Inflammatory macrophage (primary cell): ENCODE data around the gene CCDC78.

ENCODE experiments used
- DNase-seq, 2 donors: peaks; one replicate each; pipeline ENCODE4 v3.0.0-alpha.2; 2020 to 2022
- total RNA-seq, 18 experiments: gene quantifications; one replicate each; lab custom pipeline; 2026; ENCODE audit warnings: mixed read lengths in 6 of 18, inconsistent platforms in 2 of 18; lab: John Stamatoyannopoulos, UW

The CCDC78 gene
- 0.46 to 5.4 (median 2.4) reads per million in 18 experiments for total RNA-seq

DNA sequence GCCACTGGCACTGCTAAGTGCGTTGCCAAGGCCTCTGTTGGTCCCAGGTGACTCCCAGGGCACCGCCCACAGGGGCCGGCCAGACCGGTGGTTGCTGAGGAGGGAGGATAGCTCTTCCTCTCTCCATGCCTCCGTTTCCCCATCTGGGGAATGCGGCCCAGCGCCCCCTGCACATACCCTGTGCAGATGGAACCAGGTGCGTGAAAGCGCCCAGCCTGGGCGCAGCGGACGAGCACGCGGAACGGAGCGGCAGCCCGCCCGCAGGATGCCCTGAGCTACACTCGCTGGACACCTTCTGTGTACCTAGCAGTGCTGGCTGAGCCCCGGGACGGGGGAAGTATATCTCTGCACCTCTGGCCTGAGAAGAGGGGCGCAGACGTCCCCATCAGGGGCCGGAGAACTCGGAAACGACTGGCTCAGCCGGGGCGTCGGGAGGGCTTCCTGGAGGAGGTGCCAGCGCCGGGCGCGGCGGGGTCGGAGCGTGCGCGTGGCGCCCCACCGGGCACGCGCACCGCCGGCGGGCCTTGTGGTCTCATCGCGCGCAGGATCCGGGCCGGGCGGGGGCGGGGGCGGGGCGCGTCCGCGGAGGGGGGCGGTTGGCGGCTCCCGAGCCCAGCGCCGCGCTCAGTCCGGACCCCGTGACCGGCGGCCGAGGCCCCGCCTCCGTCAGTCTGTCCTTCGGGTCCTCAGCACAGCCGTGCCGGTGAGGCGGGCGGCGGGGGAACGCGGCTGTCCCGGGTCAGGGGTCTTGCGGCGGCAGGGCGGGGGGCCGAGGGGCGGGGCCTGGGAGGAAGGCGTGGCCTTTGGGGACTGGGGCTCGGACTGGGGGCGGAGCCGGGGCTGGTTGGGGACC, at the start of gene CCDC78, which contains the start of gene HAGHL:
TSS of gene CCDC78 (minus strand) at position 6 of the 853 bp plus-strand sequence. CDS start 76 bp downstream, outside the sequence.
TSS of gene HAGHL (plus strand) at position 669 of the 853 bp plus-strand sequence. CDS start 404 bp downstream, outside the sequence.
- peak; percentile 45 to 73 for DNase-seq

DNA sequence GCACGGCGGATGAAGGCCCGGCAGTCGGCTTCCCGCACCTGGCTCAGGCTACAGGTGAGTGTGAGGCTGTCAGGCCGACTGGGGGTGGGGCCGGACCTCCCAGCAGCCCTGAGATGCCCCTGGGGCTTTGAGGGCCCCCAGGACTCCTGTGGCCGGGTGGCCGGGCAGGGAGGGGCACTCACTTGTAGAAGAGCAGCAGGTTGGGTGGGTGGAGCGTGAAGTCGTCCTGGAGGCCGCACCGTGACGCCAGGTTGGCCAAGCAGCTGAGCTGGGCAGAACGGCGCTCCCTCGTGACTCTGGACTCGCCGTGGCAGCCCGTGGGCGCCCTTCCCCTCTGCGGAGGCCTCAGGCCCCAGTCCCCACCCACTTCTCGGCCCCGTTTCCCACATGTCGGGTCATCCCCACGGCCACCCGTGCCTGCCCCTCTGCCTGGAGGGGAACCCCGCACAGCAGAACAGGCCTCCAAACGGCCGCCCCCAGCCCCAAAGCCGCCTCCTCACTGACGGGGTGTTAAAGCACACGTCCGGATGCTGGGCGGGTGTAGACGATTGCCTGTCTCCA, 49.1 kb upstream of the CCDC78 start:
- DNase-seq = no peak

DNA sequence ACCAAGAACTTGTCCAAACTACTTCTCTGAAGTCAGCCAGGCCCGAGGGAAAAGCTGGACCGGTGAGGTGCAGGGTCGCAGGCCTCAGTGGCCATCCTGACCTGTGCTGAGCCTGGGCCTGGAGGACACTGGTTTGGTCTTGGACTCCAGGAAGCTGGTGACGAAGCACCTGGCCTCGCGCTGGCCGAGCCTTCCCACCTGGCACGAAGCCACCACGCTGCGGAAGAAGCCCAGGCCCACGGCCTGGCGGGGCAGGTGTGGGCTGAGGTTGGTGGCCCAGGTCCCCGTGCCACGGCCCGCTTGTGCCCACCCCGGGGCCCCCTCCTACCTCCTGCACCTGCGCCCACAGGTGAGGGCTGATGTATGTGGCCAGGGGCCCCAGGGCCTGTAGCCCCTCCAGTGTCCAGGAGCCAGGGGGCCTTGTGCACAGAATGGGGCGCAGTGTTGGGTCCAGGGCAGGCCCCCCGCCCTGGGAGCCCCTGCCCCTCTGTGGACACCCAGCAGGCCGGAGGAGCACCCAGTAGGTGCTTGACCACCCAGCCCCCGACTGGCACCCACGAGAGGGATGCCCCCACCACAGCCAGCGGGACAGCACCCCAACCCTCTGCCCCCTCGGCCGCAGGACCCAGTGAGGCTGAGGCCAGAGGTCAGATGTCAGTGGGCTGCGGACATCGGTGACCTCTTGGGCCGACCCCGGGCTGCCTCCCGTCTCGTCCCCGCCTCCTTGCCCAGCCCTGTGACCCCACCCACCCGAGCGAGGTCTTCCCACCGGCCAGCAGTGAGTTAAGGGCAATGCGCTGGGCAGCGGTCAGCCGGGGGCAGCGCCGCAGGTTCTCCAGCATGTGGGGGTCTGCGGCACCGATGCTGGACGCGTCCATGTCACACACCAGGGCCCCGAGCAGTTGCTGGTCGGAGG, 48.1 kb upstream of the CCDC78 start:
- DNase-seq = no peak

DNA sequence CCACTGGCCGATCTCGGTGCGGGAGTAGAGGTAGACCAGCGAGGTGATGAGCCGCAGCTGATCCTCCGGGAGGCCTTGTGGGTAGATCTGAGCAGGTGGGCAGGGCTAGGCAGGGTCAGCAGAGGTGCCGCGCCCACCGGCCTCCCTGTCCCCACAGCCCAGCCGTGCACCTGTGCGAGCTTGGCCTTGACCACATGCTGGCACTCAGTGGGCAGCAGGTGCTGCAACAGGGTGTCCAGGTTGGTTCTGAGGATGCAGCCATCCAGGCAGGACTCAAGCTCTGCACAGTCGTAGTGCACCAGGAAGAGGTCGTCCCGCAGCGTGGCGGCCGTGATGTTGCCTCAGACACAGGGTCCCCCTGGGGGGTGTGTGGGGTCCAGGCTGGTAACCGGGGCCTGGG, 46.7 kb upstream of the CCDC78 start:
- DNase-seq = no peak

DNA sequence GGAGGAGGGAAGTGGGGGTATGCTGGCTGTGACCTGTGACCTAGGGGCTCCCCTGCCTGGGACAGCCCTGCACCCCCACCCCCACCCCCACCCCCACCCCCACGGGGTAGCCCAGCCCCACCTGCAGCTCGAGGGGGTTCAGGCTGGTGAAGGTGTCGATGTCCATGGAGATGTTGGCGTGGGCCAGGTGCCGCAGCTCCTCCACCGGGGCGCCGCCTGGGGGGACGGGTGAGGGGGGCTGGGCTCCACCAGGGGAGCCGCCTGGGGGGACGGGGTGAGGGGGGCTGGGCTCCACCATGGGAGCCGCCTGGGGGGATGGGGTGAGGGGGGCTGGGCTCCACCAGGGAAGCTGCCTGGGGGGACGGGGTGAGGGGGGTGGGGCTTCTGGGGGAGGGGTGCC, 44.2 kb upstream of the CCDC78 start:
- DNase-seq = no peak

DNA sequence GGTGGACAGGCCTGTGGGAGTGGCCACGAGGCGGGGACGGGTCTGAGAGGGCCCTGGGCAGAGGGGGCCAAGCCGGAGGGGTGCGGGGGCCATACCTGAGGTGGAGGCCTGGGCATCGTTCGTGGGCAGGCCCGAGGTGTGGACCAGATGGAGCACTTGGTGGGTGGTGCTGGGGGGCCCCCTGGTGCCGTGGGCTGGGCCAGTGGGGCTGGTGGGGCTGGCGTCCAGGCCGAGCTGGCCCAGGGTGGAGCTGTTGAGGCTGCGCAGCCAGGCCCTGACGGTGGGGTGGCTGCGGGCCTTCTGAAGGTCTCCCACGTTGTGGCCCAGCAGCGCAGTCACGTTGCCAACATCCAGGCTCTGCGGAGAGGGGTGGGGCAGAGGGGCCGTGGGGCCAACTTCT, 43.7 kb upstream of the CCDC78 start:
- no peak for DNase-seq

DNA sequence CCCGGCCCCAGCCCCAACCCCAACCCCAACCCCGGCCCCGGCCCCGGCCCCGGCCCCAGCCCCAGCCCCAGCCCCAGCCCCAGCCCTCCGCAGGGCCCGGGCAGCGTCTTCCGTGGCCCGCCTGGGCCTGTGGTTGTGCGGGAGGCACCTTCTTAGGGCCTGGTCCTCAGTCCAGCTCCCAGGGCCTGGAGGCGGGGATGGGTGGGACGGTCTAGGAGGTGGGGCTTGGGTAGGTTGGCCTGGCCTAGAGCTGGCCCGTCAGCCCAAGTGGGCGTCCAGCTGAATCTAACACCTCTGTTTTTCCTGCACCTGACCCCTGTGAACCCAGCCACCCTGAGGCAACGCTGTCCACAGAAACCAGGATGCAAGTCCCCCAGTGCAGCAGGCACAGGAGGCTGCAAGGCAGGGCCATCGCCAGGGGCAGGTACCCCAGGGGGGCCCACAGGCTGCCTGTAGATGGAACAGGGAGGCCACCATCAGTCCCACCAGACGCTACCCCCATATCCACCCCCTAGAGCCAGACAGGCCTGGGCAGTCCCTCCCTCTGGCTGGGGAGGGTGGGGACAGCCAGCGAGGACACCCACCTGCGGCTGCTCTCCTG, 43.0 kb upstream of the CCDC78 start:
- DNase-seq = no peak

DNA sequence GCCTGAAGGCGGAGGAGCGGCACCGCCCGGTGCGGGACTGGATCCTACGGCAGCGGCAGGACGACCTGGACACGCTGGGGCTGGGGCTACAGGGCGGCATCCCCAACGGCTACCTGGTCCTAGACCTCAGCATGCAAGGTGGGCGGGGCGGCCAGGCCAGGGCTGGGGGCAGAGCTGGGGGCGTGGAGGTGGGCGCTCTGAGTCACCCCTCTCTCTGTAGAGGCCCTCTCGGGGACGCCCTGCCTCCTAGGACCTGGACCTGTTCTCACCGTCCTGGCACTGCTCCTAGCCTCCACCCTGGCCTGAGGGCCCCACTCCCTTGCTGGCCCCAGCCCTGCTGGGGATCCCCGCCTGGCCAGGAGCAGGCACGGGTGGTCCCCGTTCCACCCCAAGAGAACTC, 42.2 kb upstream of the CCDC78 start:
- no peak for DNase-seq

DNA sequence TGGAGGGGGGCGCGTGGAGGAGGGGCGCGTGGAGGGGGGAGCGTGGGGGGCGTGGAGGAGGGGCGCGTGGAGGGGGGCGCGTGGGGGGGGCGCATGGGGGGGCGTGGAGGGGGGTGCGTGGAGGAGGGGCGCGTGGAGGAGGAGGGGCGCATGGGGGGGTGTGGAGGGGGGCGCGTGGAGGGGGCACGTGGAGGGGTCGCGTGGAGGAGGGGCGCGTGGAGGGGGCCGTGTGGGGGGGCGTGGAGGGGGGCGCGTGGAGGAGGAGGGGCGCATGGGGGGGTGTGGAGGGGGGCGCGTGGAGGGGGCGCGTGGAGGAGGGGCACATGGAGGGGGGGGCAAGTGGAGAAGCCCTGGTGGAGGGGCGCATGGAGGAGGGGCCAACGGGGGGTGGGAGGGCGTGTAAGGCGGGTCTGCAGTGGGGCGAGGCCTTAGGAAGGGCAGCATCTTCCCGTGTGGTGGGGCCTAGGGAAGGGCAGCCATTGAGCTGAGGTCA, 41.5 kb upstream of the CCDC78 start:
- no peak for DNase-seq

DNA sequence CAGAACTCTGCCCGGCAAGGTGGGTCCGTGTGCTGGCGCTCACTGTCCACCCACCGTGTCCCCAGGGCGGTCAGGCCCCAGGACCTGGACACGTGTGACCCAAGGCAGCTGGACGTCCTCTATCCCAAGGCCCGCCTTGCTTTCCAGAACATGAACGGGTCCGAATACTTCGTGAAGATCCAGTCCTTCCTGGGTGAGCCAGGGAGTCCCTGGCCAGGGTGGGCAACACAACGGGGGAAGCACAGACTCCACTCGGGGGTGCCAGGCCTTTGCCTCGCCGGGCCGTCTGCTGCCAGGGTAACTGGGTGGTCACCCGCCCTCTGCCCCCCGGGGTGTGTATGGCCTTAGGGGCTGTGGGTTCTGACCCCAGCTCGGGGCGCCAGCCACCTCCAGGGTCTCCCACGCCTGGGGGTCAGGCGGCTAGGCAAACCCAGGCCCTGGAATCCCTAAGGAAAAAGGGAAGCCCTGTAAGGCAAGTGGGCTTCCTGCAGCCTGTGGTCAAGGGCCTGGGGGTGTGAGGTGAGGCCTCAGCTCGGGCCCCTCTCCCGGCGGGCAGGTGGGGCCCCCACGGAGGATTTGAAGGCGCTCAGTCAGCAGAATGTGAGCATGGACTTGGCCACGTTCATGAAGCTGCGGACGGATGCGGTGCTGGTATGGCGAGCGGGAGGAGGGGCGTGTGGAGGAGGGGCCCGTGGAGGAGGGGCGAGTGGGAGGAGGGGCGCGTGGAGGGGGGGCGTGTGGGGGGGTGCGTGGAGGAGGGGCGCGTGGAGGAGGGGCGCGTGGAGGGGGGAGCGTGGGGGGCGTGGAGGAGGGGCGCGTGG, 40.8 kb upstream of the CCDC78 start:
- no peak for DNase-seq

DNA sequence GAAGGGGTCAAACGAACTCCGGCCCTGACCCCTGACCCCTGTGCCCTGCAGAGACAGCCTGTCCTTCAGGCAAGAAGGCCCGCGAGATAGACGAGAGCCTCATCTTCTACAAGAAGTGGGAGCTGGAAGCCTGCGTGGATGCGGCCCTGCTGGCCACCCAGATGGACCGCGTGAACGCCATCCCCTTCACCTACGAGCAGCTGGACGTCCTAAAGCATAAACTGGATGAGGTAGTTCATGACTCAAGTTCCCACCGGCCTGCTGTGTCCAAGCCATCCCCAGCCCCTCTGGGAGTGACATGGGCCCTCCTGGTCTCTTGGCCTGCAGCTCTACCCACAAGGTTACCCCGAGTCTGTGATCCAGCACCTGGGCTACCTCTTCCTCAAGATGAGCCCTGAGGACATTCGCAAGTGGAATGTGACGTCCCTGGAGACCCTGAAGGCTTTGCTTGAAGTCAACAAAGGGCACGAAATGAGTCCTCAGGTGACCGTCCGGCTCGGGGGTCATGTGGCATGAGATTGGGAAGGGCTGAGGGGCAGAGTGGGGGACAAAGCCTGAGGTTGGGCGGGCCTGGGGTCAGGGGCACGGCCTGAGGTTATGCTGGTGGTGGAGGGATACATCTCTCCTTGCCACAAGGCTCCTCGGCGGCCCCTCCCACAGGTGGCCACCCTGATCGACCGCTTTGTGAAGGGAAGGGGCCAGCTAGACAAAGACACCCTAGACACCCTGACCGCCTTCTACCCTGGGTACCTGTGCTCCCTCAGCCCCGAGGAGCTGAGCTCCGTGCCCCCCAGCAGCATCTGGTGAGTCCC, 40.0 kb upstream of the CCDC78 start:
- DNase-seq = no peak

DNA sequence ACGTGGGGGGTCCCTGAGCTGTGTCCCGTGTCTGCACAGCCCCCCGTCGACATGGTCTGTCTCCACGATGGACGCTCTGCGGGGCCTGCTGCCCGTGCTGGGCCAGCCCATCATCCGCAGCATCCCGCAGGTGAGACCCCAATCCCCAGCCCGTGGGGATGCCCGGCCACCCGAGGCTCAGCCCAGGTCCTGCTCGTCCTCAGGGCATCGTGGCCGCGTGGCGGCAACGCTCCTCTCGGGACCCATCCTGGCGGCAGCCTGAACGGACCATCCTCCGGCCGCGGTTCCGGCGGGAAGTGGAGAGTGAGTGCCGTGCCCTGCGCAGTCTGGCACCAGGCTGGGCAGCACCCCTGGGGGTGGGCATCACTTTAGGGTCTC, 39.2 kb upstream of the CCDC78 start:
- DNase-seq = no peak

DNA sequence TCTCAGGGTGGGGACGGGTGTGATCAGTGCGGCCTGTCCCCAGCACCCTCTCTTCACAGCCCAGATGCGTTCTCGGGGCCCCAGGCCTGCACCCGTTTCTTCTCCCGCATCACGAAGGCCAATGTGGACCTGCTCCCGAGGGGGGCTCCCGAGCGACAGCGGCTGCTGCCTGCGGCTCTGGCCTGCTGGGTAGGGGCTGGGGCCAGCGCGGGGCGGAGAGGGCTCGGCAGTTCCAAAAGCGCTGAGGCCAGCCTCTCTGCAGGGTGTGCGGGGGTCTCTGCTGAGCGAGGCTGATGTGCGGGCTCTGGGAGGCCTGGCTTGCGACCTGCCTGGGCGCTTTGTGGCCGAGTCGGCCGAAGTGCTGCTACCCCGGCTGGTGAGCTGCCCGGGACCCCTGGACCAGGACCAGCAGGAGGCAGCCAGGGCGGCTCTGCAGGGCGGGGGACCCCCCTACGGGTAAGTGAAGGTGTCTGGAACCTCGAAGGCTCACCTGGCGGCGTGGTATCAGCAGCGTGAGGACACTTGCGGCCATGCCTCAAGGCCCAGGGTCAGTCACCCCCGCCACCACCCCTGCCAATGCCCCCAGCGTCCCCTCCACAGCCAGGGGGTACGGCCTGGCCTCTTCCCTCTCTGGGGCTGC, 38.7 kb upstream of the CCDC78 start:
- no peak for DNase-seq

DNA sequence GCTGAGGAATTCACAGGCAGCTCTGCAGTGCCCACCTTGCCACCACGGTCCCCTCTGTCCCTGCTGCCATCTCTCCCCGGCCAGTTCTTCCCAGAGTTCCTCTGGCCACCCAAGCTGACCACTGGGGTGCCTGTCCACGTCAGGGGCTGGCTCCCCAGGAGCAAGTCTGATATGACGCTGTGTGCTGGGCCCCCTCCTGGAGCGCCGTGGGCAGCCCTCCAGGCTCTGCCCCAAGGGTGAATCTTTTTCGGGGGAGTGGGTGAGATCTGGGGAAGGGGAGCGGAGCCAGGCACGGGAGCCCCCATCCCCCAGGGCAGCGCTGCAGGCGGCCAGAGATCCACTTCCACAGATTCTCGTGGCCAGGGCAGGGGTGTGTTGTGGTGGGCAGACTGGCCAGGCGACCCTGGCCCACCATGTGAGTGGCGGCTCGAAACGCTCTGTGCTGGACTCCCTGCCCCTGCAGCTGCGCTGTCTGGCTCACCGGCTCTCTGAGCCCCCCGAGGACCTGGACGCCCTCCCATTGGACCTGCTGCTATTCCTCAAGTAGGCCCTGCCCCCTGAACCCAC, 38.0 kb upstream of the CCDC78 start:
- no peak for DNase-seq

DNA sequence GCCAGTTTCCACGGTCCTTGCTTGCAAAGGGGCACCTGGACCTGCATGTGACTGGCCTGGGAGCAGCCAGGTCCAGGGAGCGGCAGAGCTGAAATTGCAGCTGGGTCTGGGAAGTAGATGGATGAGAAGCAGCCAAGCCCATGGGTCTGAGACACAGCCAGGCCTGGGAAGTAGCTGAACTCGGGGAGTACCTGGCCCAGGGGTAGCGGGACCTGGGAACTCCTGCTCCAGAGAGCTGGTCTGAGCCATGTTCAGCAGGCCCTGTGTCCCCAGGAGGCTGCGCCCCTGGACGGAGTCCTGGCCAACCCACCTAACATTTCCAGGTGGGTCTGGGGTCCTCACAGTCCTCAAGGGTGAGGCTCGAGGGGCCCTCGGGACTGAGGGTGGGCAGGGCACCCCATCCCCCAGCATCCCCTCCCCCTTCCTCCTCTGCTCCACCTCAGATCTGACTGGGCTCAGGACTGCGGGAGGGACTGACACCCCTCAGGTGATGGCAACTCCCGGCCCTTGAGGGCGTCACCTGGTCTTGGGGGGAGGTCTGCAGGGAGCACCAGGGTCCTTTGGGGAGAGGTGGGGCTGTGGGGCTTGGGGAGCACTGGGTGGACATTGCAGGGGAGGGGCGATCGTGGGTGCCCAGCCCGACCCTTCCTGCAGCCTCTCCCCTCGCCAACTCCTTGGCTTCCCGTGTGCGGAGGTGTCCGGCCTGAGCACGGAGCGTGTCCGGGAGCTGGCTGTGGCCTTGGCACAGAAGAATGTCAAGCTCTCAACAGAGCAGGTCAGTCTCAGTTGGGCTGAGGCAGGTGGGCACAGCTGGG, 37.3 kb upstream of the CCDC78 start:
- DNase-seq = no peak

DNA sequence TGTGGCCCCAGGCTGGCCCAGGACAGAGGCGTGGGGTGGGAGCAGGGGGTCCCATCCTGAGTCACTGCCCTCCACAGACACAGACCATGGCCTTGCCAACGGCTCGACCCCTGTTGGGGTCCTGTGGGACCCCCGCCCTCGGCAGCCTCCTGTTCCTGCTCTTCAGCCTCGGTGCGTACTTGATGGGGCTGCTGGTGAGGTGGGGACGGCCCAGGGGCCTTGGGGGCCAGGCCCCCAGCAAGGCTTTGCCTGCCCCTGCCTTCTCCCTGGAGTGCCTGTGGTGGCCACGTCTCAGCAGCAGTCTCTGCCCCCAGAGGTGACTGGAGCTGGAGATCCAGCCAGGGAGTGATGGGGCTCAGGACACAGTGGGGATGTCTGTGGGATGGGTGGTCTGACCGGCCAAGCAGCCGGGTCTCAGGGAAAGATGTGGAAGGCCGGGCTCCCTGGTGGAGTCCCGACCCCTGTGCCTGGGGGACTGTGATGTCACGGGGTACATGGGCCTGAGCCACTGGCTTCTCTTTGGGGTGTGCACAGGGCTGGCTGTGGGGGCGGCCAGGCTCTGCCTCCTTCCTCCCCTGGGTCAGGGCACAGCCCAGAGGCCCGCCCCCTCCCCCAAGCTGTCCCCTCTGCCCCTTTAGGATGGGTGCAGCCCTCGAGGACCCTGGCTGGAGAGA, 36.5 kb upstream of the CCDC78 start:
- no peak for DNase-seq

DNA sequence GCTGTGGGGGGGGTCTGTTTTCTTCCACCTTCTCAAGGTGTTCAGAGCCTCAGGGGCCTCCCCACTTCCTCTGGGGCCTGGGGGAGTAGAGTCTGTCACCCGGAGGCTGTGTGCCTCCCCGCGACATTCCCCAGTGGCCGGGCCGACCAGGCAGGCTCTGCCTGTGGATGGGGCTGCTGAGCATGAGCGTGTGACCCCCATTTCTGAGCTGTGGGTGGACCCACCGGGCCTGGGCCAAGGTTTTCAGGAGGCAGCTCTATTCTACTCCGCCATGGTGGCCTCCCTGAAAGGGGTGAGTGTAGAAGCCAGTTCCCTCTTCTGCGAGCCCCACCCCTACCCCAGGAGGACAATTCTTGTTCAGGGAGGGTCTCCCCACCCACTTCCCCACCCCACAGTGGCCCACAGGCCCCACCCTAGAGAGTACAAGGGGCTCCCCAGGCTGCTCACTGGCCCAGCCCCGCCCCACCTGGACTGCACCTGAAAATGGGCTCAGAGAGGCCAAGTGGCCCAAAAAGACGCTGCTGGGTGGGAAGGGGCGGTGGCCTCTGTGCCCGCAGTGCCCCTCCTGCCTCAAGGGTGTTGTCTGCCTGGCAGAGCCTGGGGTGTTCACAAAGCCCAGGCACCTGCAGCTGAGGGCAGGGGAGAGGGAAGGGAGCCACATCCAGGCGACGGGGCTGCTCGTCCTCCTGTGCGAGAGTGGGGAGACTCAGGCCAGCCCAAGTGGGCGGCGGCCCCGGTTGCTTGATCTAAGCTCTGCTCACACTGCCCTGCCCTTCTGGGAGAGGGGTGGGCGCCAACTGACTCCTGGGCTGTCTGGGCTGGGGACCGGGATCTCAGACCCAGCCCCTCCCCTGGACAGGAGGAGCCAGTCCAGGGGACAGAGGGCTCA, 35.6 kb upstream of the CCDC78 start:
- no peak for DNase-seq
